SK-N-MC (cell line): Measurements from ENCODE around the gene SPECC1.

Experiments
- EZH2 ChIP-seq: fragments of 200-600 bp; sonication (generic); IDR thresholded peaks from one replicate; pipeline ENCODE4 v1.6.1; 2017; ENCODE audit warnings: antibody characterized with exemption
- FOXP2 ChIP-seq: optimal IDR thresholded peaks from 2 replicates; pipeline ENCODE3; 2011; ENCODE audit warnings: mild to moderate bottlenecking, moderate library complexity; ENCODE audit not compliant: insufficient read depth; ENCODE audit errors: extremely low read length, control extremely low read depth
- POLR2AphosphoS5 ChIP-seq: IDR thresholded peaks from 2 replicates; pipeline ENCODE4 v1.6.1; 2012; ENCODE audit warnings: mild to moderate bottlenecking, low read depth, low read length, borderline replicate concordance

DNA sequence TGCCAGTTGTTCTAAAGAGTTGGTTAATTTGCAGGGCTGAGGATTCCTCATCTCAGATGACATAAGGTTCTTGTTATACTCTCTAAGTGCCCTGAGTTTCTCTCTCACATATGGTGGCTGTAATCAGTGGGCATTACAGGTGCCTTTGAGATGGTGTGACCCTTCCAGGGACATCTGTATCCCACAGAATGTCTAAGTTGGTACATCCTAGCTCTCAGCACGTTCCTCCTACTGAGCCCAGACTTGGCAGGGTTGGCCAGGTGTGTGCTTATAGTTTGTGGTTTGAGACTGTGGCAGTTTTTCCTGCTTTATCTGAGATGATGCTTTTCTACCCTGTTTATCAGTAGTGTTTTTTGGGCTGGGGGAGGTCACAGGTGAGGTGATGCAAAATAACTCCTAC, 36.3 kb downstream of the SPECC1 start:
- no peak for TF ChIP-seq EZH2
- TF ChIP-seq POLR2AphosphoS5, result no peak
- TF ChIP-seq FOXP2, result no peak
